SK-N-SH (cell line): ENCODE measurements around the gene LDAH. TPM values are rescaled to one million over a fixed set of nuclear protein-coding genes. Genes with fewer than 3 reads are reported as not detected.

Experiments
- CTCF ChIA-PET: fragments of 300-600, 350-600 bp; formaldehyde crosslinking; extraction: SDS; loops from one replicate; lab custom pipeline; 2021; lab: Yijun Ruan, JAX
- POLR2A ChIA-PET: fragments of 350-600 bp; sonication (Branson Sonifier 250); formaldehyde crosslinking; extraction: SDS; loops from one replicate; lab custom pipeline; 2020; ENCODE audit warnings: antibody characterized with exemption, inconsistent platforms; lab: Yijun Ruan, JAX
- DNase-seq: peaks from one replicate; pipeline ENCODE4 v3.0.0; 2012
- H2AFZ ChIP-seq: fragments of 200-600 bp; sonication (generic); 2 replicates; pipeline ENCODE4 v1.8.1; 2016; ENCODE audit warnings: antibody characterized with exemption, mild to moderate bottlenecking, low read depth
- H3F3A ChIP-seq: fragments of 200-600 bp; sonication (generic); replicated peaks from 2 replicates; pipeline ENCODE3; 2016; ENCODE audit warnings: antibody characterized with exemption, mild to moderate bottlenecking; ENCODE audit not compliant: insufficient read depth
- H3K27ac ChIP-seq, 2 experiments: fragments of 200-500 bp in 1 of 2; fragments of 200-600 bp in 1 of 2; sonication (Bioruptor generic) in 1 of 2; sonication (generic), shearing (Covaris generic) in 1 of 2; 2 replicates each; pipeline versions ENCODE4 v1.5.1 to v1.6.1; 2014 to 2016; ENCODE audit warnings: low read depth in 2 of 2, inconsistent platforms in 1 of 2, low read length in 1 of 2, mild to moderate bottlenecking in 1 of 2, mixed read lengths in 1 of 2
- H3K27me3 ChIP-seq: fragments of 200-600 bp; sonication (generic), shearing (Covaris generic); 2 replicates; pipeline ENCODE4 v1.6.1; 2016; ENCODE audit warnings: mixed run types; ENCODE audit not compliant: insufficient read depth
- H3K36me3 ChIP-seq, 2 experiments: fragments of 200-500 bp in 1 of 2; fragments of 200-600 bp in 1 of 2; sonication (Bioruptor generic) in 1 of 2; sonication (generic) in 1 of 2; replicated peaks in 1 of 2; 2 replicates each; pipeline versions ENCODE3 to v1.5.1; 2014 to 2016; ENCODE audit warnings: low read length in 1 of 2, mild to moderate bottlenecking in 1 of 2; ENCODE audit not compliant: insufficient read depth in 2 of 2, control insufficient read depth in 1 of 2
- H3K4me1 ChIP-seq, 2 experiments: fragments of 200-500 bp in 1 of 2; fragments of 200-600 bp in 1 of 2; sonication (Bioruptor generic) in 1 of 2; sonication (generic), shearing (Covaris generic) in 1 of 2; 2 replicates each; pipeline versions ENCODE4 v1.5.1 to v1.6.1; 2014 to 2016; ENCODE audit warnings: low read depth in 1 of 2, low read length in 1 of 2, mixed run types in 1 of 2; ENCODE audit not compliant: insufficient read depth in 2 of 2, control insufficient read depth in 1 of 2
- H3K4me2 ChIP-seq: fragments of 200-600 bp; sonication (generic), shearing (Covaris generic); 2 replicates; pipeline ENCODE4 v1.6.1; 2017; ENCODE audit warnings: mixed run types
- H3K4me3 ChIP-seq, 2 experiments: fragments of 200-500 bp in 1 of 2; fragments of 200-600 bp in 1 of 2; sonication (Bioruptor generic) in 1 of 2; sonication (generic), shearing (Covaris generic) in 1 of 2; 2 replicates each; pipeline versions ENCODE4 v1.5.1 to v1.8.1; 2014 to 2016; ENCODE audit warnings: low read depth in 2 of 2, inconsistent platforms in 1 of 2, low read length in 1 of 2, mild to moderate bottlenecking in 1 of 2, mixed read lengths in 1 of 2, moderate library complexity in 1 of 2
- H3K79me2 ChIP-seq: fragments of 200-600 bp; sonication (generic); 2 replicates; pipeline ENCODE4 v1.8.1; 2017; ENCODE audit warnings: mild to moderate bottlenecking; ENCODE audit not compliant: insufficient read depth
- H3K9ac ChIP-seq: fragments of 200-600 bp; sonication (generic); 2 replicates; pipeline ENCODE4 v1.6.1; 2017; ENCODE audit warnings: mixed run types
- H3K9me2 ChIP-seq: fragments of 200-600 bp; sonication (generic); 2 replicates; pipeline ENCODE4 v1.6.1; 2017; ENCODE audit warnings: mixed run types
- H3K9me3 ChIP-seq: fragments of 200-600 bp; sonication (generic); 2 replicates; pipeline ENCODE4 v1.6.1; 2017; ENCODE audit warnings: mixed run types, mild to moderate bottlenecking, moderate library complexity
- H4K20me1 ChIP-seq: fragments of 200-600 bp; sonication (generic); 2 replicates; pipeline ENCODE4 v1.6.1; 2017; ENCODE audit warnings: mild to moderate bottlenecking, mixed run types; ENCODE audit not compliant: insufficient read depth
- EP300 ChIP-seq, 2 experiments: IDR thresholded peaks; 2 replicates each; pipeline versions ENCODE4 v1.4.0 to v1.6.1; 2012; ENCODE audit warnings: borderline replicate concordance in 1 of 2, low read depth in 1 of 2, low read length in 1 of 2
- EZH2phosphoT487 ChIP-seq: fragments of 200-600 bp; sonication (generic); IDR thresholded peaks from 2 replicates; pipeline ENCODE4 v1.6.1; 2017; ENCODE audit warnings: low read depth, mixed run types, mild to moderate bottlenecking, antibody characterized with exemption, moderate library complexity, borderline replicate concordance
- GABPA ChIP-seq: IDR thresholded peaks from 2 replicates; pipeline ENCODE4 v1.4.0; 2012; ENCODE audit warnings: low read depth, mild to moderate bottlenecking
- IRF3 ChIP-seq: fragments of 150-350 bp; IDR thresholded peaks from 2 replicates; pipeline ENCODE4 v1.6.1; 2016; ENCODE audit warnings: mild to moderate bottlenecking, low read depth, low read length
- JUND ChIP-seq: IDR thresholded peaks from 2 replicates; pipeline ENCODE4 v1.4.0; 2012
- MEF2A ChIP-seq: IDR thresholded peaks from 2 replicates; pipeline ENCODE4 v1.4.0; 2012; ENCODE audit warnings: low read depth, borderline replicate concordance
- RFX5 ChIP-seq: IDR thresholded peaks from 2 replicates; pipeline ENCODE4 v1.6.1; 2012; ENCODE audit warnings: mild to moderate bottlenecking, improper control_type of control experiment, low read length
- SIN3A ChIP-seq: IDR thresholded peaks from 2 replicates; pipeline ENCODE4 v1.6.1; 2012; ENCODE audit warnings: low read depth, mild to moderate bottlenecking, low read length, moderate library complexity, borderline replicate concordance
- TCF12 ChIP-seq: IDR thresholded peaks from 2 replicates; pipeline ENCODE4 v1.4.0; 2012
- YY1 ChIP-seq: IDR thresholded peaks from 2 replicates; pipeline ENCODE4 v1.4.0; 2012; ENCODE audit warnings: low read depth, mild to moderate bottlenecking
- WGBS: methylation state at CpG from one replicate; pipeline ENCODE4 v1.1.6; 2017; ENCODE audit warnings: low lambda C conversion rate; 5-methylcytosine and 5-hydroxymethylcytosine counted together
- polyA plus RNA-seq, 3 experiments: library from polyadenylated mRNA; depleted of rRNA; stranded (reverse); fragments of >200 nt; gene quantifications; 2 replicates each; pipeline ENCODE4 v1.2.3, GENCODE V29; 2012
- TF ChIP-seq, protein P1 (sequence below): fragments of 200-600 bp; sonication (generic); IDR thresholded peaks from 2 replicates; pipeline ENCODE4 v1.6.1; 2017; ENCODE audit warnings: antibody characterized with exemption, mild to moderate bottlenecking, moderate library complexity
- TF ChIP-seq, protein P2 (sequence below): fragments of 150-350 bp; IDR thresholded peaks from 2 replicates; pipeline ENCODE4 v1.6.1; 2017; ENCODE audit warnings: antibody characterized with exemption, low read length, low read depth, borderline replicate concordance
- TF ChIP-seq, protein P3 (sequence below): IDR thresholded peaks from 2 replicates; pipeline ENCODE4 v1.4.0; 2012; ENCODE audit warnings: low read depth, borderline replicate concordance
- TF ChIP-seq, protein P4 (sequence below): IDR thresholded peaks from 2 replicates; pipeline ENCODE4 v1.4.0; 2012; ENCODE audit warnings: low read depth

The LDAH gene
- polyA plus RNA-seq, 1 of the 3 experiments (the other 2 are of a cell fraction): 12.7 TPM

GRCh38 chr2:20689428-20690264 lies 133.3 kb downstream of the LDAH start (continued):
- TF ChIP-seq, protein P1, sequence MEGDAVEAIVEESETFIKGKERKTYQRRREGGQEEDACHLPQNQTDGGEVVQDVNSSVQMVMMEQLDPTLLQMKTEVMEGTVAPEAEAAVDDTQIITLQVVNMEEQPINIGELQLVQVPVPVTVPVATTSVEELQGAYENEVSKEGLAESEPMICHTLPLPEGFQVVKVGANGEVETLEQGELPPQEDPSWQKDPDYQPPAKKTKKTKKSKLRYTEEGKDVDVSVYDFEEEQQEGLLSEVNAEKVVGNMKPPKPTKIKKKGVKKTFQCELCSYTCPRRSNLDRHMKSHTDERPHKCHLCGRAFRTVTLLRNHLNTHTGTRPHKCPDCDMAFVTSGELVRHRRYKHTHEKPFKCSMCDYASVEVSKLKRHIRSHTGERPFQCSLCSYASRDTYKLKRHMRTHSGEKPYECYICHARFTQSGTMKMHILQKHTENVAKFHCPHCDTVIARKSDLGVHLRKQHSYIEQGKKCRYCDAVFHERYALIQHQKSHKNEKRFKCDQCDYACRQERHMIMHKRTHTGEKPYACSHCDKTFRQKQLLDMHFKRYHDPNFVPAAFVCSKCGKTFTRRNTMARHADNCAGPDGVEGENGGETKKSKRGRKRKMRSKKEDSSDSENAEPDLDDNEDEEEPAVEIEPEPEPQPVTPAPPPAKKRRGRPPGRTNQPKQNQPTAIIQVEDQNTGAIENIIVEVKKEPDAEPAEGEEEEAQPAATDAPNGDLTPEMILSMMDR: no peak
- TF ChIP-seq, protein P2, sequence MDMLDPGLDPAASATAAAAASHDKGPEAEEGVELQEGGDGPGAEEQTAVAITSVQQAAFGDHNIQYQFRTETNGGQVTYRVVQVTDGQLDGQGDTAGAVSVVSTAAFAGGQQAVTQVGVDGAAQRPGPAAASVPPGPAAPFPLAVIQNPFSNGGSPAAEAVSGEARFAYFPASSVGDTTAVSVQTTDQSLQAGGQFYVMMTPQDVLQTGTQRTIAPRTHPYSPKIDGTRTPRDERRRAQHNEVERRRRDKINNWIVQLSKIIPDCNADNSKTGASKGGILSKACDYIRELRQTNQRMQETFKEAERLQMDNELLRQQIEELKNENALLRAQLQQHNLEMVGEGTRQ: no peak

GRCh38 chr2:20687260-20687832 lies 135.6 kb downstream of the LDAH start:
- Histone ChIP-seq H3K4me3 (no peak overlapping the region), H3K79me2 (no peaks in the 10 kb centered on the region), H3K4me2 (no peak overlapping the region), H2AFZ (no peak overlapping the region), H3K27me3 (no peaks in the 10 kb centered on the region), H3K27ac (no peak overlapping the region), H3K9me3 (no peaks in the 10 kb centered on the region), H4K20me1 (no peaks in the 10 kb centered on the region), H3K9ac (no peak overlapping the region), H3F3A (no peaks in the 10 kb centered on the region), H3K9me2 (no peaks in the 10 kb centered on the region), H3K4me1 (no peaks in the 10 kb centered on the region), H3K36me3 (peaks cover 3 to 55% of the 10 kb centered on the region in 2 experiments)
- 95% methylated on average over 4 of the region's 4 CpGs for WGBS
- DNase-seq: no peak
- CTCF ChIA-PET: interaction anchor here (0.8 to 4.3 kb wide), 5 partner anchors 12 to 276 kb away, joined by 3 to 14 read pairs (median 7); partner anchors contain the start of gene GDF7
- POLR2A ChIA-PET: no interaction called here
- TF ChIP-seq, protein P3, sequence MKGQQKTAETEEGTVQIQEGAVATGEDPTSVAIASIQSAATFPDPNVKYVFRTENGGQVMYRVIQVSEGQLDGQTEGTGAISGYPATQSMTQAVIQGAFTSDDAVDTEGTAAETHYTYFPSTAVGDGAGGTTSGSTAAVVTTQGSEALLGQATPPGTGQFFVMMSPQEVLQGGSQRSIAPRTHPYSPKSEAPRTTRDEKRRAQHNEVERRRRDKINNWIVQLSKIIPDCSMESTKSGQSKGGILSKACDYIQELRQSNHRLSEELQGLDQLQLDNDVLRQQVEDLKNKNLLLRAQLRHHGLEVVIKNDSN: no peak
- TF ChIP-seq TCF12 (no peak), YY1 (no peak), EP300 (IDR thresholded peaks at IDR 0.05; ENCODE audit: borderline replicate concordance in 1 of 2, low read depth in 1 of 2, low read length in 1 of 2) (no peak), IRF3 (no peak), MEF2A (no peak), RFX5 (no peak), GABPA (no peak), JUND (no peak), EZH2phosphoT487 (no peak), SIN3A (no peak)
- TF ChIP-seq, protein P1: no peak
- TF ChIP-seq, protein P4, sequence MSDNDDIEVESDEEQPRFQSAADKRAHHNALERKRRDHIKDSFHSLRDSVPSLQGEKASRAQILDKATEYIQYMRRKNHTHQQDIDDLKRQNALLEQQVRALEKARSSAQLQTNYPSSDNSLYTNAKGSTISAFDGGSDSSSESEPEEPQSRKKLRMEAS: no peak
